HG03439 (cell line): ENCODE measurements around the gene MYO3A.

Experiments used
- ATAC-seq: cut with Tn5 transposase; IDR thresholded peaks from one replicate; pipeline ENCODE4 v1.9.1; 2021; ENCODE audit warnings: mild to moderate bottlenecking, moderate library complexity; ENCODE audit not compliant: unreplicated experiment

The MYO3A gene

GRCh38 chr10:26243351-26243720 is 309.3 kb downstream of the MYO3A start:
- ATAC-seq: no peak

- ATAC-seq: no peak
Observed at GRCh38 chr10:26249681-26250080, 315.7 kb downstream of the MYO3A start.

DNA sequence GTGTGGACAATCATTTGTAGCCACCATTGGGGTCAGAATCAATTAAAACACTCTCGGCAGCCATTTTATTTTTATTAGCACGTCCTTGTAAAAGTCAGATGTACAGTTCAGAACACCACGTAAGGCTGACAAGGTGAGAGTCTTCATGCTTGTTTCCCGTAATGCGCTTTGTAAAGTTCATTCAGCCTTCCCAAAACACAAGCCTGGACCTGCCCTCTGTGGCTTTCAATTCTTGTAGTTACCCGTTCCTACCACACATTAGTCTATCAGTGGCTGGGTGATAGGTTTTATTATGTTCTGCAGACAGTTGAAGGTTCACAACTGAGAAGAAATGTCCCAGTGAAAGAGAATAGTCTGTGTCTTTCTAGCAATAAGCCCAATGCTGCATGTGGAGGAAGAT is 317.9 kb downstream of the MYO3A start:
- no peak for ATAC-seq

GRCh38 chr10:26254616-26255015 is 320.6 kb downstream of the MYO3A start:
- ATAC-seq: no peak

- ATAC-seq: no peak
Observed at GRCh38 chr10:26259341-26259740, 325.3 kb downstream of the MYO3A start.
